GM18873 (cell line): ENCODE data around the gene RHBDD3.
A peak's percentile ranks its signal among the peaks of the same experiment; 100 is the strongest.

Experiments
- ATAC-seq: cut with Tn5 transposase; IDR thresholded peaks from one replicate; pipeline ENCODE4 v1.9.1; 2021; ENCODE audit warnings: mild to moderate bottlenecking, moderate library complexity, moderate number of reproducible peaks; ENCODE audit not compliant: unreplicated experiment, low FRiP score

The RHBDD3 gene

DNA sequence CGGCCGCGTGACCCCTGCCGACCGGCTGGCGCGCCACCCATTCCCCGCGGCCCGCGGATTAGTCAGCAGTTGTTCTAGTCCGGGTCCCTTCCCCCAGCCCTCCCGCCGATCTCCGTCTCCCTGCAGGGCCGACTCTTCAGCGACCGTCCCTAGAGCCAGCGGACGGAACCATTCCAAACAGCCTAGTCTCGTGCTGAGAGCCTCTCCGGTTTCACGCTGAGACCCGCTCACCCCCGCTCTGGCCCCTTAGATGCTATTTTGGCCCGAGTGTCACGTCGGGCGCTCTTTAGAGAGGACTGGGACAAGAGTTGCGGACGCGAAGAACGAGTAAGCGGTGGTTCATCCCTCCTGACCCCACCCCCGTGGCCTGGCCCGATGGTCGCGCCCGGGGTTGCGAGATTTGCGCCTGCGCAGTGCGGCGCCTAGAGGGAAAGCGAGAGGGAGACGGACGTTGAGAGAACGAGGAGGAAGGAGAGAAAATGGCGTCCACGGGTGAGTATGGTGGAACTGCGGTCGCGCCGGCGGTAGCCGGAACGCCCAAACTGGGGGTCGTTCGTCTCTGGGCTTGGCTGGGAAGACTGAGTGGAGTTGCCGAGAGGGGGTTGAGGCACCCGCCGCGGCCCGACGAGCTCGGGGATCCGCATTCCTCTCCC is at the start of gene RHBDD3, which contains the start of gene EWSR1:
TSS of gene RHBDD3 (minus strand) at position 124 of the 653 bp plus-strand sequence. CDS start 2,355 bp downstream, outside the sequence.
TSS of gene EWSR1 (plus strand) at position 411 of the 653 bp plus-strand sequence. CDS start at position 480, 69 bp downstream.
- peak; percentile 61 for ATAC-seq

- no peak for ATAC-seq
Measured at GRCh38 chr22:29316141-29316828, 48.5 kb upstream of the RHBDD3 start.

- no peak for ATAC-seq
Measured at GRCh38 chr22:29315286-29316140, 47.7 kb upstream of the RHBDD3 start, which contains the start of gene RASL10A. Gene RASL10A (minus strand): TSS chr22:29315697. CDS start chr22:29315246, 451 bp downstream.

DNA sequence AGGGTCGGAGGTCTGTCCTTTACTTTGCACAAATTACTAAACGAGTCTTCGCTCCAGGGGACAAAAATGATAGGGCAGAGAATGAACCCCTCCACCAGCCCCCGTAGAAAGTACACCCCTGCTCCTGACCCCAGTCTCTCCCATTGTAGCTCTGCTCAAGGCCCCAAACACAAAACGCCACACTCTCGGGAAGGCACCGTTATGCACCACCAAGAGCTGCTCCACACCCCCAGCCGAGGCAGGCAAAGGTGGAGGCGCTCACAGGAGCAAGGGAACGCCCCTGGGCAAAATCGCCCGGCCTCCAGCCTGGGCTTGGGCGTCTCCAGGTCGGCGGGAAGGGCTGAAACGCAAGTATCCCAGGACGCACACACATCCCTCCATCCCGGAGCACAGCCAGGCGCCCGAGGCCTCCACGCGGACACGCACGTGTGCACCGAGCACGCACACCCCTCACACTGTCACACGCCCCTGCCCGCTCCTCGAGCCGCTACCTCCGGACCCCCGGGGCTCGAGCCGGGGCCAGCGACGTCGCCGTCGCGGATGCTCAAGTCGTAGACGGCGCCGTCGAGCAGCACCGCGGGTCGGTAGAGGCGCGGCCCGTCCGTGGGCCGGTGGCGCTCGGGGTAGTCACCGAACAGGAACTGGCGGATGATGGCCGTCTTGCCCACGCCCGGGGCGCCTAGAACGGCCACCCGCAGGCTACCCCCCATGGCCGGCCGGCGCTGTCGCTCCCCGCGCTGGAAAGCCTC is 46.9 kb upstream of the RHBDD3 start:
- ATAC-seq = no peak

GRCh38 chr22:29313576-29314466 is 46.0 kb upstream of the RHBDD3 start:
- no peak for ATAC-seq

- ATAC-seq = no peak
Measured at GRCh38 chr22:29313126-29313575, 45.4 kb upstream of the RHBDD3 start.

- ATAC-seq = no peak
Measured at GRCh38 chr22:29312218-29313125, 44.7 kb upstream of the RHBDD3 start.

- ATAC-seq = no peak
Measured at GRCh38 chr22:29311464-29312217, 43.9 kb upstream of the RHBDD3 start.

- ATAC-seq = no peak
Measured at GRCh38 chr22:29310863-29311339, 43.1 kb upstream of the RHBDD3 start.

DNA sequence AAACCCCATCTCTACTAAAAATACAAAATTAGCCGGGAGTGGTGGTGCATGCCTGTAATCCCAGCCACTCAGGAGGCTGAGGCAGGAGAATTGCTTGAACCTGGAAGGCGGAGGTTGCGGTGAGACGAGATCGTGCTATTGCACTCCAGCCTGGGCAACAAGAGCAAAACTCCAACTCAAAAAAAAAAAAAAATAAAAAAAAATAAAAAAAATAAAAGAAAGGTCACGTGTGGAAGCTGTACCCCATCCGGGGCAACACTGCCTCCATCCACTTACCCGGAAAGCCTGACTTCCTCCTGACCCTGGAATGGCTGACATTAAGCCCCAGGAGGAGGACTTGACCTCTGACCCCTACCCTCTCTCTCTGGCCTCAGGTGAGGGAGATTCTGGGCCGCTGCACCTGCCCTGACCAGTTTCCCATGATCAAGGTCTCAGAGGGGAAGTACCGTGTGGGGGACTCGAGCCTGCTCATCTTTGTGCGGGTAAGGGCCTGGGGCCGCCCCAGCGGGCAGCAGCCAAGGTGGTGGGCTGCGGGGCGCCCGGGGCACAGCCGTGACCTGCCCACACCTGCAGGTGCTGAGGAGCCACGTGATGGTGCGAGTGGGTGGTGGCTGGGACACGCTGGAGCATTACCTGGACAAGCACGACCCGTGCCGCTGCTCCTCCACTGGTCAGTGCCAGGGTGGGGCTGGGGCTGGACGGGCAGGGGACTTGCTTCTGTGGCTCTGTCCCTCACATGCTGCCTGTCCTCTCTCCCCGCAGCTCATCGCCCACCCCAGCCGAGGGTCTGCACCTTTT is 42.5 kb upstream of the RHBDD3 start:
- ATAC-seq = no peak

DNA sequence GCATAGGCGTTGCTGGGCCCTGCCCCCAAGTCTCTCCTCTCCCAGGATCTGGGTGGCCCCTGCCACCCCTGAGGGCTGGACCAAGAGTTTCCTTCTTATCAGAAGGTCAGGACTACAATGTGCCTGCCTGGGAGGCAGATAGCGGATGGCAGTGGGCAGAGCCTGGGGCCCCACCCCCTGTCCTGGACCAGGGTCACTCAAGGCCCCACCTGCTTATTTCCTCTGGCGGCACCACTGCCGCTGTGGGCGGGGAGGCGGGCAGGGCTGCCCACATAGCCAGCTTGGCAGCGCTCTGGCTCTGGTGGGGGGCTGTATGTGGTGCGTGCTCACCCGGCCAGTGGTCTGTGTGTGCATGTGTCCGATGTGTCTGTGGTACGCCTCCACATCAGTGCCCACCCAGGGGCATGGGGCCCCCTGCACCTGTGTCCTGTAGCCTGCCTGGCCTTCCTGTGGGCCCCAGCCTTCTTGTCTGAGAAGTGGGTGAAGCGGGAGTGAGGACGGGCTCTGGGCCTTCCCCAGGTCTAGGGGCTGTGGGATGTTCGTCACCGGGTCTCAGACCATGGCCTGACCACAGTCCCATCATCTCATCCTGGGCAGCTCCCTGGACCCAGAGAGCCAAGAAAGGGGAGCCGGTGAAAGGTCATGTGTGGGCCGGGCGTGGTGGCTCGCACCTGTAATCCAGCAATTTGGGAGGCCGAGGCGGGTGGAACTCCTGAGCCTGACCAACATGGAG is 41.7 kb upstream of the RHBDD3 start:
- no peak for ATAC-seq

DNA sequence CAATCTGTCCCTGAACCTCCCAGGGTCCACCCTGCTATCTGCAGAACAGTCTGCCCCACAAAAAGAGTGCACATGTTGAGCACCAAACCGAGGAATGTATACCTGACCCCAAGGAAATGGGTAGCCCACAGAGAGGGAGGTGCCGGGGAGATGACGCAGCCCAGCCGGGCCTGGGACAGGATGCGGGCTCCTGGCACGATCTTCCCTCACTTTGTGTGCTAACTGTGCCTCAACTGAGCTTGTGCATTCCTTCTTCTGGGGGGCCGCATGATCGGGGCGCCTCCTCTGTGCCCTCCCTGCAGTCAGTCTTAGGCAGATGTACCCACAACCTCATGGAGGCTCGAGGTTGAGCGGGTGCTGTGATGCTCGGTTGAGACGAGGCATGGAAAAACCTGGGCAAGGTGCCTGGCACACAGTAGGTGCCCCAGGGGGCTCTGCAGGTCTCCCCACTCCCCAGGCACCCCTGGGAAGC is 41.0 kb upstream of the RHBDD3 start:
- no peak for ATAC-seq

GRCh38 chr22:29308148-29308790 is 40.5 kb upstream of the RHBDD3 start:
- no peak for ATAC-seq

GRCh38 chr22:29307596-29308147 is 39.9 kb upstream of the RHBDD3 start:
- ATAC-seq = no peak
